SK-N-SH (cell line): Measurements from ENCODE around the gene CAV1. TPM values are rescaled to one million over a fixed set of nuclear protein-coding genes. Genes with fewer than 3 reads are reported as not detected.

Source experiments
- CTCF ChIA-PET: fragments of 300-600, 350-600 bp; formaldehyde crosslinking; extraction: SDS; loops from one replicate; lab custom pipeline; 2021; lab: Yijun Ruan, JAX
- POLR2A ChIA-PET: fragments of 350-600 bp; sonication (Branson Sonifier 250); formaldehyde crosslinking; extraction: SDS; loops from one replicate; lab custom pipeline; 2020; ENCODE audit warnings: antibody characterized with exemption, inconsistent platforms; lab: Yijun Ruan, JAX
- DNase-seq: peaks from one replicate; pipeline ENCODE4 v3.0.0; 2012
- H2AFZ ChIP-seq: fragments of 200-600 bp; sonication (generic); 2 replicates; pipeline ENCODE4 v1.8.1; 2016; ENCODE audit warnings: antibody characterized with exemption, mild to moderate bottlenecking, low read depth
- H3F3A ChIP-seq: fragments of 200-600 bp; sonication (generic); replicated peaks from 2 replicates; pipeline ENCODE3; 2016; ENCODE audit warnings: antibody characterized with exemption, mild to moderate bottlenecking; ENCODE audit not compliant: insufficient read depth
- H3K27ac ChIP-seq, 2 experiments: fragments of 200-500 bp in 1 of 2; fragments of 200-600 bp in 1 of 2; sonication (Bioruptor generic) in 1 of 2; sonication (generic), shearing (Covaris generic) in 1 of 2; 2 replicates each; pipeline versions ENCODE4 v1.5.1 to v1.6.1; 2014 to 2016; ENCODE audit warnings: low read depth in 2 of 2, inconsistent platforms in 1 of 2, low read length in 1 of 2, mild to moderate bottlenecking in 1 of 2, mixed read lengths in 1 of 2
- H3K27me3 ChIP-seq: fragments of 200-600 bp; sonication (generic), shearing (Covaris generic); 2 replicates; pipeline ENCODE4 v1.6.1; 2016; ENCODE audit warnings: mixed run types; ENCODE audit not compliant: insufficient read depth
- H3K36me3 ChIP-seq, 2 experiments: fragments of 200-500 bp in 1 of 2; fragments of 200-600 bp in 1 of 2; sonication (Bioruptor generic) in 1 of 2; sonication (generic) in 1 of 2; replicated peaks in 1 of 2; 2 replicates each; pipeline versions ENCODE3 to v1.5.1; 2014 to 2016; ENCODE audit warnings: low read length in 1 of 2, mild to moderate bottlenecking in 1 of 2; ENCODE audit not compliant: insufficient read depth in 2 of 2, control insufficient read depth in 1 of 2
- H3K4me1 ChIP-seq, 2 experiments: fragments of 200-500 bp in 1 of 2; fragments of 200-600 bp in 1 of 2; sonication (Bioruptor generic) in 1 of 2; sonication (generic), shearing (Covaris generic) in 1 of 2; 2 replicates each; pipeline versions ENCODE4 v1.5.1 to v1.6.1; 2014 to 2016; ENCODE audit warnings: low read depth in 1 of 2, low read length in 1 of 2, mixed run types in 1 of 2; ENCODE audit not compliant: insufficient read depth in 2 of 2, control insufficient read depth in 1 of 2
- H3K4me2 ChIP-seq: fragments of 200-600 bp; sonication (generic), shearing (Covaris generic); 2 replicates; pipeline ENCODE4 v1.6.1; 2017; ENCODE audit warnings: mixed run types
- H3K4me3 ChIP-seq, 2 experiments: fragments of 200-500 bp in 1 of 2; fragments of 200-600 bp in 1 of 2; sonication (Bioruptor generic) in 1 of 2; sonication (generic), shearing (Covaris generic) in 1 of 2; 2 replicates each; pipeline versions ENCODE4 v1.5.1 to v1.8.1; 2014 to 2016; ENCODE audit warnings: low read depth in 2 of 2, inconsistent platforms in 1 of 2, low read length in 1 of 2, mild to moderate bottlenecking in 1 of 2, mixed read lengths in 1 of 2, moderate library complexity in 1 of 2
- H3K79me2 ChIP-seq: fragments of 200-600 bp; sonication (generic); 2 replicates; pipeline ENCODE4 v1.8.1; 2017; ENCODE audit warnings: mild to moderate bottlenecking; ENCODE audit not compliant: insufficient read depth
- H3K9ac ChIP-seq: fragments of 200-600 bp; sonication (generic); 2 replicates; pipeline ENCODE4 v1.6.1; 2017; ENCODE audit warnings: mixed run types
- H3K9me2 ChIP-seq: fragments of 200-600 bp; sonication (generic); 2 replicates; pipeline ENCODE4 v1.6.1; 2017; ENCODE audit warnings: mixed run types
- H3K9me3 ChIP-seq: fragments of 200-600 bp; sonication (generic); 2 replicates; pipeline ENCODE4 v1.6.1; 2017; ENCODE audit warnings: mixed run types, mild to moderate bottlenecking, moderate library complexity
- H4K20me1 ChIP-seq: fragments of 200-600 bp; sonication (generic); 2 replicates; pipeline ENCODE4 v1.6.1; 2017; ENCODE audit warnings: mild to moderate bottlenecking, mixed run types; ENCODE audit not compliant: insufficient read depth
- ELF1 ChIP-seq: IDR thresholded peaks from 2 replicates; pipeline ENCODE4 v1.4.0; 2012
- EP300 ChIP-seq, 2 experiments: IDR thresholded peaks; 2 replicates each; pipeline versions ENCODE4 v1.4.0 to v1.6.1; 2012; ENCODE audit warnings: borderline replicate concordance in 1 of 2, low read depth in 1 of 2, low read length in 1 of 2
- EZH2phosphoT487 ChIP-seq: fragments of 200-600 bp; sonication (generic); IDR thresholded peaks from 2 replicates; pipeline ENCODE4 v1.6.1; 2017; ENCODE audit warnings: low read depth, mixed run types, mild to moderate bottlenecking, antibody characterized with exemption, moderate library complexity, borderline replicate concordance
- FOSL2 ChIP-seq: IDR thresholded peaks from 2 replicates; pipeline ENCODE4 v1.4.0; 2012; ENCODE audit warnings: low read depth, mild to moderate bottlenecking, moderate library complexity, borderline replicate concordance
- FOXJ3 ChIP-seq: sonication (generic); formaldehyde crosslinking; IDR thresholded peaks from 2 replicates; pipeline ENCODE4 v1.5.1; 2020; ENCODE audit warnings: mild to moderate bottlenecking, missing genetic modification reagents
- GABPA ChIP-seq: IDR thresholded peaks from 2 replicates; pipeline ENCODE4 v1.4.0; 2012; ENCODE audit warnings: low read depth, mild to moderate bottlenecking
- GATA2 ChIP-seq: sonication (generic); formaldehyde crosslinking; IDR thresholded peaks from 2 replicates; pipeline ENCODE4 v1.5.0; 2020; ENCODE audit warnings: mild to moderate bottlenecking, missing genetic modification reagents
- IRF3 ChIP-seq: fragments of 150-350 bp; IDR thresholded peaks from 2 replicates; pipeline ENCODE4 v1.6.1; 2016; ENCODE audit warnings: mild to moderate bottlenecking, low read depth, low read length
- JUND ChIP-seq: IDR thresholded peaks from 2 replicates; pipeline ENCODE4 v1.4.0; 2012
- MAX ChIP-seq: IDR thresholded peaks from 2 replicates; pipeline ENCODE4 v1.4.0; 2012; ENCODE audit warnings: low read depth
- MEF2A ChIP-seq: IDR thresholded peaks from 2 replicates; pipeline ENCODE4 v1.4.0; 2012; ENCODE audit warnings: low read depth, borderline replicate concordance
- NFIC ChIP-seq: IDR thresholded peaks from 2 replicates; pipeline ENCODE4 v1.4.0; 2012; ENCODE audit warnings: borderline replicate concordance
- POLR2AphosphoS5 ChIP-seq: IDR thresholded peaks from 2 replicates; pipeline ENCODE4 v1.6.1; 2012; ENCODE audit warnings: low read depth, low read length
- RAD21 ChIP-seq: IDR thresholded peaks from 2 replicates; pipeline ENCODE4 v1.6.1; 2012; ENCODE audit warnings: mild to moderate bottlenecking, low read length
- RFX5 ChIP-seq: IDR thresholded peaks from 2 replicates; pipeline ENCODE4 v1.6.1; 2012; ENCODE audit warnings: mild to moderate bottlenecking, improper control_type of control experiment, low read length
- SIN3A ChIP-seq: IDR thresholded peaks from 2 replicates; pipeline ENCODE4 v1.6.1; 2012; ENCODE audit warnings: low read depth, mild to moderate bottlenecking, low read length, moderate library complexity, borderline replicate concordance
- TAF1 ChIP-seq: IDR thresholded peaks from 2 replicates; pipeline ENCODE4 v1.6.1; 2012; ENCODE audit warnings: low read depth, mild to moderate bottlenecking, low read length, moderate library complexity, borderline replicate concordance
- TCF12 ChIP-seq: IDR thresholded peaks from 2 replicates; pipeline ENCODE4 v1.4.0; 2012
- USF1 ChIP-seq: IDR thresholded peaks from 2 replicates; pipeline ENCODE4 v1.4.0; 2012; ENCODE audit warnings: low read depth, borderline replicate concordance
- USF2 ChIP-seq: fragments of 150-350 bp; IDR thresholded peaks from 2 replicates; pipeline ENCODE4 v1.6.1; 2017; ENCODE audit warnings: antibody characterized with exemption, low read length, low read depth, borderline replicate concordance
- YY1 ChIP-seq: IDR thresholded peaks from 2 replicates; pipeline ENCODE4 v1.4.0; 2012; ENCODE audit warnings: low read depth, mild to moderate bottlenecking
- WGBS: methylation state at CpG from one replicate; pipeline ENCODE4 v1.1.6; 2017; ENCODE audit warnings: low lambda C conversion rate; 5-methylcytosine and 5-hydroxymethylcytosine counted together
- polyA plus RNA-seq, 3 experiments: library from polyadenylated mRNA; depleted of rRNA; stranded (reverse); fragments of >200 nt; gene quantifications; 2 replicates each; pipeline ENCODE4 v1.2.3, GENCODE V29; 2012

The CAV1 gene
- polyA plus RNA-seq, 1 of the 3 experiments (the other 2 are of a cell fraction): 968 TPM

- H3K9ac ChIP-seq: no peak overlapping the region
- DNase-seq: no peak
- no peaks in the 10 kb centered on the region for H3K9me2 ChIP-seq
- H3K4me3 ChIP-seq: no peak overlapping the region
- H3F3A ChIP-seq: peaks cover 65% of the 10 kb centered on the region
- WGBS: 11% methylated on average over 1 of the region's 1 CpG
- no peaks in the 10 kb centered on the region for H3K27me3 ChIP-seq
- H3K9me3 ChIP-seq: no peaks in the 10 kb centered on the region
- no peak overlapping the region for H2AFZ ChIP-seq
- peak; percentile 91 for TF ChIP-seq USF1
- TF ChIP-seq IRF3: no peak
- no peak for TF ChIP-seq EZH2phosphoT487
- no peak for TF ChIP-seq EP300 (IDR thresholded peaks at IDR 0.05; ENCODE audit: borderline replicate concordance in 1 of 2, low read depth in 1 of 2, low read length in 1 of 2)
- no peak for TF ChIP-seq TCF12
- peak; percentile 41; the same call in 1 of the 2 replicates for TF ChIP-seq FOSL2
- peaks cover 56 to 68% of the 10 kb centered on the region in 2 experiments for H3K36me3 ChIP-seq
- H3K79me2 ChIP-seq: peaks cover 96% of the 10 kb centered on the region
- ChIA-PET POLR2A (no interaction called here), CTCF (interaction anchor here (2.1 kb wide), 1 partner anchor 38 kb away, joined by 10 read pairs; no protein-coding TSS in a partner anchor)
- H4K20me1 ChIP-seq: peaks cover 14% of the 10 kb centered on the region; the same call in 1 of the 2 replicates
- peaks cover 0 to 77% of the 10 kb centered on the region in 2 experiments for H3K4me1 ChIP-seq
- H3K4me2 ChIP-seq: peak overlapping the region; percentile 42; the same call in 1 of the 2 replicates
- peak overlapping the region in 1 of 2 experiments; percentile 69; a peak in 1 of 4 replicates for H3K27ac ChIP-seq
These were observed 27.8 kb downstream of the CAV1 start for GRCh38 chr7:116552602-116553001.

DNA sequence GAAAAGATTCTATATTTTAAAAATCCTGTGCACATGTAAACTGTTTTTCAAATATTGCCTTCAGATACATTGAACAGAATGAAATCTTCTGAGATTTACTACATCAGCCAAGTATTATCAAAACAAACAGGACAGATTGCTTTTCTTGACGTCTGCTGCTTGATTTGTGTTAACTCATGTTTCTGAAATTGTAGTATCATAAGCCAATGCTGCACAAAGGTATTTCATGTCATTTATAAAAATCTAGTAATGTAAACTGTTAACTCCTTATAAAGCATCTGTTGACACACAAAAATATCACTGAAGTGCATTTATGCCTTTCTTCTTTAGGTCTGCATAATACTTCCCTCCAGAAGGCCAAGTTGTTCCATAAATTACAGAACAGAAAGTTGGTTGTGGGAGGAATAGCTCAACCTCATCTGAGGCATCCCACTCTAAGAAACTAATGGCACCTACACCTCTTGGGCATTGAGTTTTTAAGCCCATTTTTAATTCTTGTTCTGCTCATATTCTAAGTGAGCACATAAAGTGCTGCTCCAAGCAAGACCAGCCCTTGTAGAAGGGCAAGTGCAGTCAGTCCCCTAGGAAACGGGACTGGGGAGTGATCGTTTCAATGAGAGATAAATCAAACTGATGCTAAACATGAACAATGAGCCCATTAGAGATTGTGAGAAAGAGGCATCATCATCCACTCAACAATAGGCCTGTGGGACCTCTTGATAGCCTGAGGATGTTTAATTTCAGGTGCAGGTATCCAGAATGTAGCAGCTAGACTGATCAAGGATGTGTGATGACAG is 28.5 kb downstream of the CAV1 start:
- Histone ChIP-seq H3K9ac (no peak overlapping the region), H3K4me1 (peaks cover 0 to 76% of the 10 kb centered on the region in 2 experiments), H3K9me2 (no peaks in the 10 kb centered on the region), H3K36me3 (peaks cover 49 to 65% of the 10 kb centered on the region in 2 experiments), H3K27me3 (no peaks in the 10 kb centered on the region), H3K4me3 (no peak overlapping the region), H4K20me1 (peaks cover 7% of the 10 kb centered on the region; the same call in 1 of the 2 replicates), H3K27ac (peak overlapping the region in 1 of 2 experiments; percentile 69; a peak in 3 of 4 replicates), H3K79me2 (peaks cover 96% of the 10 kb centered on the region), H2AFZ (no peak overlapping the region), H3K4me2 (peak overlapping the region; percentile 42; the same call in 1 of the 2 replicates), H3F3A (peaks cover 66% of the 10 kb centered on the region), H3K9me3 (no peaks in the 10 kb centered on the region)
- no peak for DNase-seq
- POLR2A ChIA-PET: no interaction called here
- CTCF ChIA-PET: interaction anchor here (1.1 to 2.5 kb wide), 4 partner anchors 19 to 373 kb away, joined by 3 to 10 read pairs (median 6); no protein-coding TSS in a partner anchor
- WGBS: 38% methylated on average over 3 of the region's 3 CpGs
- TF ChIP-seq RAD21: no peak
- TF ChIP-seq MEF2A: no peak
- no peak for TF ChIP-seq MAX
- no peak for TF ChIP-seq RFX5
- no peak for TF ChIP-seq GABPA
- no peak for TF ChIP-seq GATA2 (CRISPR knock-in tag)
- no peak for TF ChIP-seq YY1
- no peak for TF ChIP-seq TCF12
- no peak for TF ChIP-seq IRF3
- TF ChIP-seq USF1: no peak
- TF ChIP-seq NFIC: no peak
- no peak for TF ChIP-seq SIN3A
- TF ChIP-seq USF2: no peak
- no peak for TF ChIP-seq FOXJ3 (CRISPR knock-in tag)
- no peak for TF ChIP-seq JUND
- no peak for TF ChIP-seq POLR2AphosphoS5
- TF ChIP-seq ELF1: no peak
- TF ChIP-seq TAF1: no peak
